ENCODE data around the gene MCMBP.
"Not testable (repeated sequence)": the region's sequence is repeated elsewhere in the genome, so short reads cannot be mapped to it uniquely, and the experiment has no call there.

Gene MCMBP, protein sequence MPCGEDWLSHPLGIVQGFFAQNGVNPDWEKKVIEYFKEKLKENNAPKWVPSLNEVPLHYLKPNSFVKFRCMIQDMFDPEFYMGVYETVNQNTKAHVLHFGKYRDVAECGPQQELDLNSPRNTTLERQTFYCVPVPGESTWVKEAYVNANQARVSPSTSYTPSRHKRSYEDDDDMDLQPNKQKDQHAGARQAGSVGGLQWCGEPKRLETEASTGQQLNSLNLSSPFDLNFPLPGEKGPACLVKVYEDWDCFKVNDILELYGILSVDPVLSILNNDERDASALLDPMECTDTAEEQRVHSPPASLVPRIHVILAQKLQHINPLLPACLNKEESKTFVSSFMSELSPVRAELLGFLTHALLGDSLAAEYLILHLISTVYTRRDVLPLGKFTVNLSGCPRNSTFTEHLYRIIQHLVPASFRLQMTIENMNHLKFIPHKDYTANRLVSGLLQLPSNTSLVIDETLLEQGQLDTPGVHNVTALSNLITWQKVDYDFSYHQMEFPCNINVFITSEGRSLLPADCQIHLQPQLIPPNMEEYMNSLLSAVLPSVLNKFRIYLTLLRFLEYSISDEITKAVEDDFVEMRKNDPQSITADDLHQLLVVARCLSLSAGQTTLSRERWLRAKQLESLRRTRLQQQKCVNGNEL
- total RNA-seq: 140 to 224 reads per million in 2 experiments

DNA sequence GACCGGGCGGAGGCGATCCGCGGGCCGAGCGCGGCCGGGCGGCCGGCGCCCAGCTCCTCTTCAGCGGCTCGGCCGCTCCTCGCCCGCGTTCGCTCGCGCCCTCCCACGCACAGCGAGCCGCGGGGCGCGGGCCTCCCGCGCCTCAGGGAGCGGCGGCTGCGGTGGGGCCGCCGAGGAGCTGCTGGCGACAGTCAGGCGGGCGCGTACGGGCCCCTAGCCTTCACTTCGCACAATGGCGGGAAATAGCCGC lies at the start of gene MCMBP:
MCMBP (minus strand) TSS at position 234 of the 250 bp plus-strand sequence. CDS start 259 bp downstream, outside the sequence.
- DNase-seq (ENCODE audit: low read depth): no peak

DNA sequence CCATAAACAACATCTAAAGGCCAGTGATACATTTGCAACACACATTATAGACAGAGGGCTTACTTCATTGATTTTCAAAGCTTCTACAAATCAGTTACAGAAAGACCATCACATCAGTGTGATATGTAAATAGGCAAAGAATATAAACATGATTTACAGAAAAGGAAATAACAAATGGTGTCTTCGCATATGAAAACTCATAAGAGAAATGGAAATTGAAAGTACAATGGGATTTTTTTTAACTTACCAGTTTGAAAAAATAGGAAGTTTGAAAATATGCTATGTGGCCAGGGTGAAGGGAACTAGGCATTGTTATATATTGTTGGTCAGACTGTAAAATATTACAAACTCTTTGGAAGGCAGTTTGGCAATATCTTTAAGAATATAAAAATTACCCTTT lies 47.2 kb upstream of the MCMBP start:
- DNase-seq (ENCODE audit: low read depth): no peak

DNA sequence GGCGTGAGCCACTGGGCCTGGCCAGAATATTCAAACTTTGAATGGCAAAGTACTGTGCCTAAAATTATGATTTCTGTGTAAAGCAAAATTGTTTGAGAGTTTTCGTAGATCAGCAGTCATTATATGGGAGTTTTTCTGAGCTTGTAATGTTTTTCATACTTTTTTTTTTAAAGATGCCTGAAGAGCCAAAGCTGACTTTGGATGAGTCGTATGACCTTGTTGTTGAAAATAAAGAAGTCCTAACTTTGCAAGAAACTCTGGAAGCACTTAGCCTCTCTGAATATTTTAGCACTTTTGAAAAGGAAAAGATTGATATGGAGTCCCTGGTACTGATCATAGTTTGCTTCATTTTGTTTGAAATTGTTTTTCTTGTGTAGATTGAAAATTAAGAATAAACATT lies 46.6 kb upstream of the MCMBP start:
- DNase-seq (ENCODE audit: low read depth): no peak

DNA sequence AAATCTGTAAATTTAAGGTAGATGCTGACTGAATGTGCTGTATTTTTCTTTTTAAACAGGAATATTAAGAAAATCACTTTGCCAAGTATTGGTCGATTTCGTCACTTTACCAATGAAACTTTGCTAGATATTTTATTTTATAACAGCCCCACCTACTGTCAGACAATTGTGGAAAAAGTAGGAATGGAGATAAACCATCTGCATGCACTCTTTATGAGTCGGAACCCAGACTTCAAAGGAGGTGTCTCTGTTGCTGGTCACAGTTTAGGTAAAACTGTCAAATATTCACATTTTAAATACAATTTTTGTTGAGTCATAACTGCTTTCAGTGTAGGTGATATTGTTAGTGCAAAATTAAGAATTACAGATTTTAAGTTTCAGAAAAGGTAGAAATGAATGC lies 45.1 kb upstream of the MCMBP start:
- no peak for DNase-seq (ENCODE audit: low read depth)

- DNase-seq (ENCODE audit: low read depth): no peak
Measured at GRCh38 chr10:119910689-119911088, 38.0 kb upstream of the MCMBP start.

GRCh38 chr10:119908166-119908565 lies 35.5 kb upstream of the MCMBP start:
- no peak for DNase-seq (ENCODE audit: low read depth)

GRCh38 chr10:119907695-119908094 lies 35.1 kb upstream of the MCMBP start:
- DNase-seq (ENCODE audit: low read depth): not testable (repeated sequence)

GRCh38 chr10:119903946-119904666 lies 31.5 kb upstream of the MCMBP start:
- DNase-seq (ENCODE audit: low read depth): no peak

GRCh38 chr10:119898577-119898976 lies 25.9 kb upstream of the MCMBP start:
- DNase-seq (ENCODE audit: low read depth): no peak

DNA sequence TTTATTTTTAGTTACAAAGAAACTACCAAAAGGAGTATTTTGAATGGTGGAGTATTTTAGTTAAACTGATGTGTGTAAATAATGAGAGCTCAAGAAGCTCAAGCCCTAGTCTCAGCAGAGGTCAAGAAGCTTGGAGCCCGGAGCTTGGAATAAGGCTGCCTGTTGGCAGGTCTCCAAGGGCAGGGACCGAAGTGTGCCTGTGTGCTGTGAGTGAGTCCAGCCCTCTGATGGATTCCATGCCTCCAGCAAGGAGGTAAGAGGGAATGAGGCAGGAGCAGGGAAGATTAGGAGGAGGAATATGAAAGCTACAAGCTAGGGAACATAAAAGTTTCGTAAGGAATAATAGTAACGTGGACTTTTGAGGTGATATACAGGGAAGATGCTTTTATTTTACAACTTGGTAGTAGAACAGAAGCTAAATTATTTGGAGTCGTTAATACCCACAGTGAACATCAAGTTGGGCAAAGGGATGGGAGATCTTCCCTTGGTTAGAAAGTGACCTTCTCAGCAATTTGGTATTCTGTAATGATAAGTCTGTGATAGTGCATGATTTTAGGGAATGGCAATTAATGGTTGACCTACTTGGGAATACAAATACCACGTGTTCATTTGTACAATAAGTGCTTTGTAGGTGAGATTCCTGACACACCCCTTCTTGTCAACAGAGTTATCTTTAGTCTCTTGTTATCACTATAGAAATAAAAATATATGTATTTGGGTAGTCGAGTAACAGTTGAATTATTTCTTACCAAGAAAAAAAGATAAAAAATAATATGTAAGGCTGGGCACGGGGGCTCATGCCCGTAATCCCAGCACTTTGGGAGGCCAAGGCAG lies 24.5 kb upstream of the MCMBP start:
- no peak for DNase-seq (ENCODE audit: low read depth)

GRCh38 chr10:119896061-119896655 lies 23.5 kb upstream of the MCMBP start:
- no peak for DNase-seq (ENCODE audit: low read depth)

- DNase-seq (ENCODE audit: low read depth): no peak
Measured at GRCh38 chr10:119893845-119894427, 21.3 kb upstream of the MCMBP start.

GRCh38 chr10:119893074-119893473 lies 20.4 kb upstream of the MCMBP start:
- DNase-seq (ENCODE audit: low read depth): no peak

GRCh38 chr10:119892188-119893065 lies 19.8 kb upstream of the MCMBP start, which contains the start of gene SEC23IP:
Gene SEC23IP, plus strand, starts transcription at chr10:119892730. Its CDS starts 53 bp downstream, at chr10:119892783.
- peak; percentile 86 for DNase-seq (ENCODE audit: low read depth)

DNA sequence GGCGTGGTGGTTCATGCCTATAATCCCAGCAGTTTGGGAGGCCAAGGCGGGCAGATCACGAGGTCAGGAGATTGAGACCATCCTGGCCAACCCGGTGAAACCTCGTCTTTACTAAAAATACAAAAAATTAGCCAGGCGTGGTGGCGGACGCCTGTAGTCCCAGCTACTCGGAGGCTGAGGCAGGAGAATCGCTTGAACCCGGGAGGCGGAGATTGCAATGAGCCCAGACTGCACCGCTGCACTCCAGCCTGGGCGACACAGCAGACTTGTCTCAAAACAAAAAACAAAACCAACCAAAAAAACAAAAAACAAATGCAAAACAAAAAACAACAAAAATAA lies 19.2 kb upstream of the MCMBP start:
- not testable (repeated sequence) for DNase-seq (ENCODE audit: low read depth)

DNA sequence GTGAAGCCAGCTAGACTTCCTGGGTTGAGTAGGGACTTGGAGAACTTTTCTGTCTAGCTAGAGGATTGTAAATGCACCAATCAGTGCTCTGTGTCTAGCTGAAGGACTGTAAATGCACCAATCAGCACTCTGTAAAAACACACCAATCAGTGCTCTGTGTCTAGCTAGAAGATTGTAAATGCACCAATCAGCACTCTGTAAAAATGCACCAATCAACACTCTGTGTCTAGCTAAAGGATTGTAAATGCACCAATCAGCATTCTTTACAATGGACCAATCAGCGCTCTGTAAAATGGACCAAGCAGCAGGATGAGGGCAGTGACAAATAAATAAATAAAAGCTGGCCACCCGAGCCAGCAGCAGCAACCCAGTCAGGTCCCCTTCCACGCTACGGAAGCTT lies 17.7 kb upstream of the MCMBP start:
- DNase-seq (ENCODE audit: low read depth): not testable (repeated sequence)

- DNase-seq (ENCODE audit: low read depth): not testable (repeated sequence)
Measured at GRCh38 chr10:119889201-119889600, 16.6 kb upstream of the MCMBP start.

DNA sequence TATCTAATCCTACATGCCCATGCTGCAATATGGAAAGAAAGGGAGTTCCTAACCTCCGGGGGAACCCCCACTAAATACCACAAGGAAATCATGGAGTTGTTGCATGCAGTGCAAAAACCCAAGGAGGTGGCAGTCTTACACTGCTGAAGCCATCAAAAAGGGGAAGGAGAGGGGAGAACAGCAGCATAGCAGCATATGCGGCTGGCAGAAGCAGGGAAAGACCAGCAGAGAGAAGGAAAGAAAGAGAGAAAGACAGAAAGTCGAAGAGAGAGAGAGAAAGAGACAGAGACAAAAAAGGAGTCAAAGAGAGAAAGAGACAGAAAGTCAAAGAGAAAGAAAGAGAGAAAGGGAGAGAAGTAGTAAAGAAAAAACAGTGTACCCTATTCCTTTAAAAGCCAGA lies 16.1 kb upstream of the MCMBP start:
- not testable (repeated sequence) for DNase-seq (ENCODE audit: low read depth)

- not testable (repeated sequence) for DNase-seq (ENCODE audit: low read depth)
Measured at GRCh38 chr10:119886070-119886469, 13.4 kb upstream of the MCMBP start.
